Fibroblast of lung (primary cell): Measurements from ENCODE around the gene ARHGEF19. TPM values are rescaled to one million over a fixed set of nuclear protein-coding genes. Genes with fewer than 3 reads are reported as not detected.

Experiments used
- DNase-seq, 2 donors: peaks; one replicate each; pipeline versions ENCODE4 v3.0.0 to v3.0.0-alpha.2; 2010; ENCODE audit warnings: low read depth in 2 of 2
- H2AFZ ChIP-seq: 2 replicates; pipeline ENCODE4 v1.5.1; 2012; ENCODE audit warnings: low read length, control low read depth, inconsistent platforms
- H3K27ac ChIP-seq: 2 replicates; pipeline ENCODE4 v1.5.1; 2011; ENCODE audit warnings: low read length, control low read depth; ENCODE audit not compliant: insufficient read depth
- H3K27me3 ChIP-seq: 2 replicates; pipeline ENCODE4 v1.5.1; 2011; ENCODE audit warnings: mild to moderate bottlenecking, low read length; ENCODE audit not compliant: control insufficient read depth, insufficient read depth
- H3K36me3 ChIP-seq: 2 replicates; pipeline ENCODE4 v1.5.1; 2011; ENCODE audit warnings: low read length; ENCODE audit not compliant: control insufficient read depth, insufficient read depth
- H3K4me1 ChIP-seq: 2 replicates; pipeline ENCODE4 v1.5.1; 2011; ENCODE audit warnings: low read length; ENCODE audit not compliant: control insufficient read depth, insufficient read depth; ENCODE audit errors: extremely low read depth
- H3K4me2 ChIP-seq: 2 replicates; pipeline ENCODE4 v1.5.1; 2011; ENCODE audit warnings: low read length, control low read depth; ENCODE audit not compliant: insufficient read depth; ENCODE audit errors: extremely low read depth
- H3K4me3 ChIP-seq, 4 experiments: fragments of 200-600 bp in 1 of 4; sonication (generic) in 1 of 4; replicated peaks in 1 of 4; 2 replicates each; pipeline ENCODE4 v1.5.1; 2011 to 2016; ENCODE audit warnings: low read length in 4 of 4, low read depth in 3 of 4, mild to moderate bottlenecking in 3 of 4, control low read depth in 2 of 4, inconsistent platforms in 1 of 4, mixed read lengths in 1 of 4; ENCODE audit not compliant: insufficient read depth in 1 of 4; ENCODE audit errors: control extremely low read depth in 1 of 4
- H3K79me2 ChIP-seq: 2 replicates; pipeline ENCODE4 v1.5.1; 2012; ENCODE audit warnings: mild to moderate bottlenecking, low read length, inconsistent platforms; ENCODE audit not compliant: control insufficient read depth, insufficient read depth
- H3K9ac ChIP-seq: 2 replicates; pipeline ENCODE4 v1.5.1; 2011; ENCODE audit warnings: mild to moderate bottlenecking, low read length, control low read depth; ENCODE audit not compliant: insufficient read depth
- H3K9me3 ChIP-seq: 2 replicates; pipeline ENCODE4 v1.5.1; 2012; ENCODE audit warnings: low read depth, low read length; ENCODE audit not compliant: control insufficient read depth, insufficient read depth
- H4K20me1 ChIP-seq: 2 replicates; pipeline ENCODE4 v1.5.1; 2011; ENCODE audit warnings: low read length; ENCODE audit not compliant: control insufficient read depth, insufficient read depth; ENCODE audit errors: extremely low read depth
- CTCF ChIP-seq, 2 donors: IDR thresholded peaks in 1 of 2; conservative IDR thresholded peaks in 1 of 2; 1 replicate in 1 of 2; 2 replicates in 1 of 2; pipeline ENCODE4 v1.5.1; 2011 to 2012; ENCODE audit warnings: low read length in 2 of 2, control low read depth in 1 of 2, inconsistent platforms in 1 of 2, low read depth in 1 of 2, mild to moderate bottlenecking in 1 of 2
- EZH2 ChIP-seq: IDR thresholded peaks from 2 replicates; pipeline ENCODE4 v1.5.1; 2012; ENCODE audit warnings: low read length, control low read depth, mild to moderate bottlenecking; ENCODE audit errors: missing control alignments
- polyA plus RNA-seq, 2 donors: library from polyadenylated mRNA; depleted of rRNA in 1 of 2; stranded (reverse) in 1 of 2; unstranded in 1 of 2; fragments of >200 nt; gene quantifications; 2 replicates each; pipeline ENCODE4 v1.2.1, GENCODE V29; 2011 to 2012; ENCODE audit warnings: missing spikeins in 1 of 2
- total RNA-seq: library from RNA; depleted of rRNA; stranded (reverse); fragments of >200 nt; gene quantifications from 2 replicates; pipeline ENCODE4 v1.2.1, GENCODE V29; 2014

ARHGEF19 gene
- total and polyA plus RNA-seq, 2 donors (not counting 1 experiment from before 2014, with no cell fraction given), result 3.3 TPM

GRCh38 chr1:16249596-16250241, 37.3 kb upstream of the ARHGEF19 start:
- TF ChIP-seq CTCF (conservative IDR thresholded peaks at IDR 0.05 in 1 of 2, IDR thresholded peaks at IDR 0.05 in 1 of 2; ENCODE audit: low read depth in 1 of 2, low read length in 2 of 2) (no peak), EZH2 (no peak)
- Histone ChIP-seq H3K27me3 (no peaks in the 10 kb centered on the region), H3K9me3 (no peaks in the 10 kb centered on the region), H3K4me3 (no peak overlapping the region), H4K20me1 (no peaks in the 10 kb centered on the region), H3K79me2 (no peaks in the 10 kb centered on the region), H3K4me1 (peaks cover 13% of the 10 kb centered on the region), H3K9ac (no peak overlapping the region), H2AFZ (no peak overlapping the region), H3K4me2 (no peak overlapping the region), H3K27ac (no peak overlapping the region), H3K36me3 (peaks cover 2% of the 10 kb centered on the region)
- peak; percentile 64 to 96 for DNase-seq

- TF ChIP-seq CTCF (conservative IDR thresholded peaks at IDR 0.05 in 1 of 2, IDR thresholded peaks at IDR 0.05 in 1 of 2; ENCODE audit: low read depth in 1 of 2, low read length in 2 of 2) (no peak), EZH2 (no peak)
- H3K79me2 ChIP-seq, result no peaks in the 10 kb centered on the region
- no peaks in the 10 kb centered on the region for H3K27me3 ChIP-seq
- H3K27ac ChIP-seq, result no peak overlapping the region
- H3K36me3 ChIP-seq, result peaks cover 2% of the 10 kb centered on the region
- peak overlapping the region; percentile 51 for H3K4me2 ChIP-seq
- H3K9ac ChIP-seq, result no peak overlapping the region
- peaks cover 13% of the 10 kb centered on the region for H3K4me1 ChIP-seq
- DNase-seq, result peak; percentile 85 to 91
- no peak overlapping the region for H2AFZ ChIP-seq
- H4K20me1 ChIP-seq, result no peaks in the 10 kb centered on the region
- H3K4me3 ChIP-seq, result no peak overlapping the region
- no peaks in the 10 kb centered on the region for H3K9me3 ChIP-seq
Observed at GRCh38 chr1:16248603-16249516, 36.4 kb upstream of the ARHGEF19 start.

GRCh38 chr1:16248007-16248436, 35.6 kb upstream of the ARHGEF19 start:
- Histone ChIP-seq H3K9ac (no peak overlapping the region), H3K27ac (no peak overlapping the region), H3K79me2 (no peaks in the 10 kb centered on the region), H4K20me1 (no peaks in the 10 kb centered on the region), H3K9me3 (no peaks in the 10 kb centered on the region), H3K4me2 (no peak overlapping the region), H3K36me3 (no peaks in the 10 kb centered on the region), H3K4me1 (peaks cover 13% of the 10 kb centered on the region), H2AFZ (no peak overlapping the region), H3K4me3 (no peak overlapping the region), H3K27me3 (no peaks in the 10 kb centered on the region)
- TF ChIP-seq CTCF (conservative IDR thresholded peaks at IDR 0.05 in 1 of 2, IDR thresholded peaks at IDR 0.05 in 1 of 2; ENCODE audit: low read depth in 1 of 2, low read length in 2 of 2) (no peak), EZH2 (no peak)
- DNase-seq, result no peak
